C4-2B (cell line): ENCODE results near the gene PSEN2.

Experiments
- H3K27ac ChIP-seq: fragments of 450-650 bp; 2 replicates; pipeline ENCODE4 v1.5.1; 2017
- CTCF ChIP-seq: fragments of 450-650 bp; conservative IDR thresholded peaks from 2 replicates; pipeline ENCODE4 v1.5.1; 2017; ENCODE audit warnings: mild to moderate bottlenecking
- ZFX ChIP-seq: fragments of 450-650 bp; IDR thresholded peaks from 2 replicates; pipeline ENCODE4 v1.6.1; 2017

The PSEN2 gene

GRCh38 chr1:226893936-226894335, 23.5 kb downstream of the PSEN2 start:
- TF ChIP-seq ZFX (no peak), CTCF (no peak)
- no peak overlapping the region for H3K27ac ChIP-seq

GRCh38 chr1:226894826-226895225, 24.4 kb downstream of the PSEN2 start:
- TF ChIP-seq ZFX (no peak), CTCF (no peak)
- H3K27ac ChIP-seq = no peak overlapping the region

GRCh38 chr1:226895644-226896043, 25.2 kb downstream of the PSEN2 start:
- TF ChIP-seq CTCF (no peak), ZFX (no peak)
- no peak overlapping the region for H3K27ac ChIP-seq

GRCh38 chr1:226898246-226898645, 27.8 kb downstream of the PSEN2 start:
- no peak for TF ChIP-seq ZFX
- no peak for TF ChIP-seq CTCF
- no peak overlapping the region for H3K27ac ChIP-seq

- TF ChIP-seq ZFX (no peak), CTCF (no peak)
- no peak overlapping the region for H3K27ac ChIP-seq
Observed at GRCh38 chr1:226901421-226901820, 31.0 kb downstream of the PSEN2 start.

- TF ChIP-seq ZFX = no peak
- no peak for TF ChIP-seq CTCF
- no peak overlapping the region for H3K27ac ChIP-seq
Observed at GRCh38 chr1:226902601-226903000, 32.2 kb downstream of the PSEN2 start.

GRCh38 chr1:226903819-226904716, 33.7 kb downstream of the PSEN2 start:
- no peak overlapping the region for H3K27ac ChIP-seq

More at GRCh38 chr1:226903819-226904716, 33.7 kb downstream of the PSEN2 start:
- no peak for TF ChIP-seq ZFX
- no peak for TF ChIP-seq CTCF
